Ovary (tissue), 3 donors: ENCODE data around the gene CHSY3.

ENCODE experiments used
- EP300 ChIP-seq: sonication (generic); formaldehyde crosslinking; IDR thresholded peaks from one replicate; pipeline ENCODE4 v1.6.1; 2017; ENCODE audit warnings: antibody characterized with exemption
- POLR2A ChIP-seq: fragments of 450-650 bp; IDR thresholded peaks from one replicate; pipeline ENCODE4 v1.6.1; 2017; ENCODE audit warnings: antibody characterized with exemption, mild to moderate bottlenecking, moderate library complexity
- TF ChIP-seq, protein P1 (sequence below), 3 donors: fragments of 450-650 bp in 2 of 3; fragments of 200-600 bp in 1 of 3; IDR thresholded peaks; one replicate each; pipeline versions ENCODE4 v1.5.1 to v1.8.0; 2016 to 2022; ENCODE audit warnings: antibody characterized with exemption in 3 of 3, mild to moderate bottlenecking in 1 of 3
- donor health status: DM: no; HTN: no; CAD: no.

GRCh38 chr5:130164966-130165365 is 260.7 kb downstream of the CHSY3 start:
- TF ChIP-seq POLR2A (no peak), EP300 (no peak)
- TF ChIP-seq, protein P1, sequence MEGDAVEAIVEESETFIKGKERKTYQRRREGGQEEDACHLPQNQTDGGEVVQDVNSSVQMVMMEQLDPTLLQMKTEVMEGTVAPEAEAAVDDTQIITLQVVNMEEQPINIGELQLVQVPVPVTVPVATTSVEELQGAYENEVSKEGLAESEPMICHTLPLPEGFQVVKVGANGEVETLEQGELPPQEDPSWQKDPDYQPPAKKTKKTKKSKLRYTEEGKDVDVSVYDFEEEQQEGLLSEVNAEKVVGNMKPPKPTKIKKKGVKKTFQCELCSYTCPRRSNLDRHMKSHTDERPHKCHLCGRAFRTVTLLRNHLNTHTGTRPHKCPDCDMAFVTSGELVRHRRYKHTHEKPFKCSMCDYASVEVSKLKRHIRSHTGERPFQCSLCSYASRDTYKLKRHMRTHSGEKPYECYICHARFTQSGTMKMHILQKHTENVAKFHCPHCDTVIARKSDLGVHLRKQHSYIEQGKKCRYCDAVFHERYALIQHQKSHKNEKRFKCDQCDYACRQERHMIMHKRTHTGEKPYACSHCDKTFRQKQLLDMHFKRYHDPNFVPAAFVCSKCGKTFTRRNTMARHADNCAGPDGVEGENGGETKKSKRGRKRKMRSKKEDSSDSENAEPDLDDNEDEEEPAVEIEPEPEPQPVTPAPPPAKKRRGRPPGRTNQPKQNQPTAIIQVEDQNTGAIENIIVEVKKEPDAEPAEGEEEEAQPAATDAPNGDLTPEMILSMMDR (IDR thresholded peaks at IDR 0.05), result no peak
